Esophagus mucosa (tissue), 1 donor: ENCODE results near the gene CABP4. TPM values are rescaled to one million over a fixed set of nuclear protein-coding genes. Genes with fewer than 3 reads are reported as not detected.

ENCODE experiments used
- total RNA-seq: library from RNA; stranded (reverse); gene quantifications from one replicate; pipeline ENCODE4 v1.2.4, GENCODE V29; 2023
- donor health status: DM: yes; HTN: yes; CAD: no.

CABP4 gene
- total RNA-seq, 1 donor from 2014 or later = 0.24 TPM

Other genes starting within 250 kb of the CABP4 start
- 61.6 TPM for gene GRK2, start 188.9 kb upstream of the CABP4 start, total RNA-seq
- 45.2 TPM for gene ANKRD13D, start 166.1 kb upstream of the CABP4 start, total RNA-seq
- 78.4 TPM for gene SSH3, start 151.8 kb upstream of the CABP4 start, total RNA-seq
- gene POLD4, start 101.8 kb upstream of the CABP4 start, total RNA-seq = 61.7 TPM
- 1.6 TPM for gene CLCF1, start 81.8 kb upstream of the CABP4 start, total RNA-seq
- 15.3 TPM for gene RAD9A, start 63.4 kb upstream of the CABP4 start, total RNA-seq
- 188 TPM for gene PPP1CA, start 53.5 kb upstream of the CABP4 start, total RNA-seq
- 1.5 TPM for gene TBC1D10C, start 51.3 kb upstream of the CABP4 start, total RNA-seq
- 0.20 TPM for gene CARNS1, start 39.7 kb upstream of the CABP4 start, total RNA-seq
- 95.0 TPM for gene RPS6KB2, start 26.9 kb upstream of the CABP4 start, total RNA-seq
- gene PTPRCAP, start 17.7 kb upstream of the CABP4 start, total RNA-seq = 2.5 TPM
- gene CORO1B, start 11.9 kb upstream of the CABP4 start, total RNA-seq = 74.0 TPM
- gene GPR152, start 2.6 kb upstream of the CABP4 start, total RNA-seq = not detected
- 135 TPM for gene TMEM134, start 13.9 kb downstream of the CABP4 start, total RNA-seq
- gene AIP, start 27.7 kb downstream of the CABP4 start, total RNA-seq = 23.5 TPM
- 36.5 TPM for gene PITPNM1, start 50.0 kb downstream of the CABP4 start, total RNA-seq
- gene CDK2AP2, start 52.8 kb downstream of the CABP4 start, total RNA-seq = 34.8 TPM
- not detected for gene CABP2, start 68.1 kb downstream of the CABP4 start, total RNA-seq
- 2,342 TPM for gene GSTP1, start 128.5 kb downstream of the CABP4 start, total RNA-seq
- 140 TPM for gene NDUFV1, start 151.6 kb downstream of the CABP4 start, total RNA-seq
- gene NUDT8, start 174.6 kb downstream of the CABP4 start, total RNA-seq = 56.0 TPM
- gene TBX10, start 184.4 kb downstream of the CABP4 start, total RNA-seq = not detected
- 0.20 TPM for gene ACY3, start 195.4 kb downstream of the CABP4 start, total RNA-seq
- gene ALDH3B2, start 219.3 kb downstream of the CABP4 start, total RNA-seq = 206 TPM